ENCODE measurements around the gene KRTAP6-3.

Gene KRTAP6-3

DNA sequence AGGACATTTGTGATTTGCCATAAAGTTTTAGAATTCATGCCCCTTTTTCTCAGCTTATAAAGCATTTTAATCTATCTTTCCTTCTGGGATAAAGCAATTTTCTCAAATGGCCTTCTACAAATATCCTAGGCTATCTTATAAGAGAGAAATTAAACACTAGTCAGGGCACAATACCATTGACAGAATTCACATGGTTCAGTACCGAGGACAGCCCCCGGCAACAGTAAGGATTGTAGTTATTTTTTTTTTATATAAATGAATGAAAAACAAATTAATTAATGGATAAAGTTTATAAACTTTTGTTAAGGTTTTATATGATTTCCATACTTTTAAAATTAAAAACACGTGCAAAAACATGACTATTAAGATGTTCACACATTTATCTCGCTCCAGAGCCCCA is 35.9 kb downstream of the KRTAP6-3 start:
- no peak for DNase-seq

DNA sequence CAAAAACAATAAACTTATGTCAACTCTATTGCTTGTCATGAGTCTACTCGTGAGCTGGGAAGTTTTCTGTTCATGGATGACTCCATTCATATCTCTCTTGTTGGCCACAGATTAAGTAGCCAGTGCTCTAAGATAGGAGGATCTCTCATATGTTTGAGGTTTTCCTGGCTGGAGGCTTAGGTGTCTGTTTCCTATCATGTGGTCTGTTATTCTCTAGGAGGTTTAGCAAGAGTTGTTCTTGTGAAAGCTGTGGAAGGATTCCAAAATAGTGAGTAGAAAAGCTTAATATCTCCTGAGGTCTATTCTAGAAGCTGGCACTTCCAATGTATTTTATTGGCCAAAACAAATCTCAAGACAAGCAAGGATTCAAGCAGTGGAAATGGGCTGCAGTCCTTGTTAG is 37.0 kb downstream of the KRTAP6-3 start:
- DNase-seq = no peak

DNA sequence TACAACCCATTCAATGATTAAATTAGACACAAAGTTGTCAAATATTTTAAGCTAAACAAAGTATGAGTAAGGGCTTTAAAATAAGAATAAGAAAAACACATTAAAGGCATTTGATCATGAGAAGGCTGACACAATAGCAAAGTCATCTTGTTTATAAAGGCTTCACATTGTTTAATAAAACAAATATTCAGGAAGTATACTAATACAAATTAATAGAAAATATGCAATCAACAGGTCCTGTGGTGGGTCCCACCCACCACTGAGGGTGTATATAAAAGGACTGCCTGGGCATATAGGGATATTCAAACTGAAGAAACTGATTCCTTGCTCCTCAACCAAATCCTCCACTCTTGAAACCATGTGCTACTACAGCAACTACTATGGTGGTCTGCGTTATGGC is 42.7 kb downstream of the KRTAP6-3 start, which contains the start of gene KRTAP20-2:
KRTAP20-2 (plus strand) TSS at position 301 of the 400 bp plus-strand sequence; CDS start at position 359, 58 bp downstream.
- DNase-seq = no peak

DNA sequence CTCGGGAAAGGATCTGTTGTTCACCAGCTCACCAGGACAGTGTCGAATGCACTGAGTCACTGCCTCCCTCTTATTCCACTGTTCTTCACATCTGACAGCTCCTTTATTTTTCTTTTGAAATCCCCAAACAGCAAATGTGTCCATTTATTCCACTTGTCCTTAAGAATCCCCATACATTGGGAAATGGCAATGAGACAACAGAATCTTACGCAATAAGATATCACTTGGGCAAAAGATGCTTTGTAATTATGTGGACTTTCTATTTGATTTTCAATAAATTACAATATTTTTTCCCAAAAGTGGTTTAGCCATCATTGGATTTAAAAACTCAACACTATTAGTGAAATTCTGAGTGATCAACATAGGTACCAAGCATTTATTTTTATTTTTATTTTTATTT is 46.4 kb downstream of the KRTAP6-3 start:
- no peak for DNase-seq

DNA sequence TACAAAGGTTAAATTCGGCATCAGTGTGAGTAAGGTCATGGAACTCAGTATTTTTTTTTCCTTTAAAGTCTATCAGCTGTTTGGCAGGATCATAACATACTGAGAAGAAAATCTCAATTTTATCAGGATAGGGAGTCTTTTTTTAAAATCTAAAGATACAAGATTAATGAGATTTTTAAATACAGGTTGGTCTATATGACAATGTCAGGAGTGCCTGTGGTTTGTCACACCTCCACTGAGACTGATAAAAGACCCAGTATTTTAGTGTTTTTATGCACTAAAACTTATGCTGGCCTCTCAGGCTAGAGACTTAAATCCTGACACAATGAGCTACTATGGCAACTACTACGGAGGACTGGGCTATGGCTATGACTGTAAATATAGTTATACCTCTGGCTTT is 50.3 kb downstream of the KRTAP6-3 start, which contains the start of gene KRTAP20-3:
KRTAP20-3 (plus strand) TSS at position 301 of the 400 bp plus-strand sequence.
- DNase-seq = no peak

Measured in NCI-H526 (cell line).